ENCODE measurements around the gene NUDT22. TPM values are rescaled to one million over a fixed set of nuclear protein-coding genes. Genes with fewer than 3 reads are reported as not detected.

NUDT22 gene
- total and polyA plus RNA-seq, 11 donors, result 63.7 to 93.0 (median 70.3) TPM

DNA sequence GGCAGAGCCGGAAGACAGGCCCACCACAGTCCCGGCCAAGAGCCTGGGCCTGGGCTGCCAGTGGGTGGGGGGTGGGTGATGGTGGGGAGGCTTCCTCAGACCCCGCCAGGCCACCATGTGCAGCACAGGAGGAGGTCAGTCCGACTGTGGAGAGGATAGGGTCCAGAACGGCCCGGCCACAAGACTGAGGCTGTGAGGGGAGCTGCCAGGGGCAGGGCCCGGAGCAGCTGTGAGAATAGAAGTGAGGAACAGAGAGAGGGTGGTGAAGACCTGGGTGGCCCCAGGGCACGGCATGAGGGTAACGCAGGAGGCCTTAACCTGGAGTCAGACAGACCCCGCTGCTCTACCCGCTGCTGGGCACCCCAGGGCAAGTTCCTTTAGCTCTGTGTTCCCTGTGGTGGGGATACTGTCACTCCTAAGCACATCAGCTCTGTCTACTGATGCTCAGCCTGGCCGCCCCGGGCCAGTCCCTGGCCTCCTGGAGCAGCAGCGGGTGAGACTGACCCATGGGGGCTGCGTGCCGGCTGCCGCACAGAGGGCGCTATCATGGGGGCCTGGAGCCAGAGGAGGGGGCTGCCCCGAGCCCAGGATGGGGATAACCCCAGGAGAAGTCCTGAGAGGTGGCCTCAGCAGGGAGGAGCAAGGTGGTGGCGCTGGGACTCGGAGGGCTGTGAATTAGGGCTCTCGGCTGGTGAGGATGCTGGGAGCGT lies 17.8 kb upstream of the NUDT22 start:
- intact Hi-C loops (cut with DNase I), result no loop called here
- H3K9me3 ChIP-seq, result no peaks in the 10 kb centered on the region
- ATAC-seq, result peak in 1 of 4 donors; percentile 3
- H3K36me3 ChIP-seq, result peaks cover 0 to 65% (median 17%) of the 10 kb centered on the region in 9 donors
- 70 to 79% (median 78%) methylated on average over 14 to 23 of the region's 23 CpGs for WGBS, 4 donors
- H3K27me3 ChIP-seq, result no peaks in the 10 kb centered on the region
- peaks cover 0 to 47% (median 27%) of the 10 kb centered on the region in 12 donors for H3K4me1 ChIP-seq
- DNase-seq, result peak in 2 of 5 donors; percentile 23 to 71
- peak overlapping the region; percentile 33 to 98 (median 86) for H3K27ac ChIP-seq
- peak overlapping the region in 11 of 12 donors; percentile 14 to 75 (median 52) for H3K4me3 ChIP-seq
- TF ChIP-seq, protein P1, sequence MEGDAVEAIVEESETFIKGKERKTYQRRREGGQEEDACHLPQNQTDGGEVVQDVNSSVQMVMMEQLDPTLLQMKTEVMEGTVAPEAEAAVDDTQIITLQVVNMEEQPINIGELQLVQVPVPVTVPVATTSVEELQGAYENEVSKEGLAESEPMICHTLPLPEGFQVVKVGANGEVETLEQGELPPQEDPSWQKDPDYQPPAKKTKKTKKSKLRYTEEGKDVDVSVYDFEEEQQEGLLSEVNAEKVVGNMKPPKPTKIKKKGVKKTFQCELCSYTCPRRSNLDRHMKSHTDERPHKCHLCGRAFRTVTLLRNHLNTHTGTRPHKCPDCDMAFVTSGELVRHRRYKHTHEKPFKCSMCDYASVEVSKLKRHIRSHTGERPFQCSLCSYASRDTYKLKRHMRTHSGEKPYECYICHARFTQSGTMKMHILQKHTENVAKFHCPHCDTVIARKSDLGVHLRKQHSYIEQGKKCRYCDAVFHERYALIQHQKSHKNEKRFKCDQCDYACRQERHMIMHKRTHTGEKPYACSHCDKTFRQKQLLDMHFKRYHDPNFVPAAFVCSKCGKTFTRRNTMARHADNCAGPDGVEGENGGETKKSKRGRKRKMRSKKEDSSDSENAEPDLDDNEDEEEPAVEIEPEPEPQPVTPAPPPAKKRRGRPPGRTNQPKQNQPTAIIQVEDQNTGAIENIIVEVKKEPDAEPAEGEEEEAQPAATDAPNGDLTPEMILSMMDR (IDR thresholded peaks at IDR 0.05), result no peak
- TF ChIP-seq POLR2A (IDR thresholded peaks at IDR 0.05), result no peak

DNA sequence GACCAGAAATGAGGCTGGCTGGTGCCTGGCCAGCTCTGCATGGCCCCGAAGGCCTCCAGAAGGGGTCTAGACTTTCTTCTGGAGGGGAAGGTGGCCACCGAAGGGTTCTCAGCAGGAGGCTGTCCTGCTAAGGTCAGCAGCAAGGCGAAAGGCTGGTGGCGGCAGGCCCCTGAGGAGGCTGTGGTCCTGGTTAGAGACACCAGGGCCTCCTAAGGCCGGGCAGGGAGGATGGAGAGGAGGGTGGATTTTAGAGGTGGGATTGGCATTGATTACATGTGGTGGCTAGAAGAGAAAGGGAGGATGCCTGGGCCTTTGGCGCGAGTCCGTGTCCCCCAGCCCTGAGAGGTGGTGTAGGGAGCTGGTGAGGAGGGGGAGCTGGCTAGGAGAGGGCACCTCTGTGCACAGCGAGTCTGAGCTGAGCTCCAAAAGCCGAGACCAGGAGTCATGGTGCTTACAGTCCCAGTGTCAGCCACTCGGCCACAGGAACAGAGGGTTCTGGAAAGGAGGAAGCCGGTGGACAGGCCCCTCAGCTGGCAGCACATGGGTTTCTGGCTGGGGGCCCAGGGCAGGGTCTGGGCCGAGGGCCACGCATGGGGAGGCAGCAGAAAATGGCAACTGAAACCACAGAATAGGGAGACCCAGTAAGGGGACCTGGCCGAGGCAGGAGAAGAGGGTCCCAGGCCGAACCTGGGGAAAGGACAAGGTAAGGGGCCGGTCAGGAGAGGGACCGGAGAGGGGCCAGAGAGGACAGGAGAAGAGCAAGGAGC lies 17.1 kb upstream of the NUDT22 start:
- peak overlapping the region in 7 of 12 donors; percentile 9 to 98 (median 88) for H3K27ac ChIP-seq
- peak in 2 of 5 donors; percentile 24 to 59 for DNase-seq

DNA sequence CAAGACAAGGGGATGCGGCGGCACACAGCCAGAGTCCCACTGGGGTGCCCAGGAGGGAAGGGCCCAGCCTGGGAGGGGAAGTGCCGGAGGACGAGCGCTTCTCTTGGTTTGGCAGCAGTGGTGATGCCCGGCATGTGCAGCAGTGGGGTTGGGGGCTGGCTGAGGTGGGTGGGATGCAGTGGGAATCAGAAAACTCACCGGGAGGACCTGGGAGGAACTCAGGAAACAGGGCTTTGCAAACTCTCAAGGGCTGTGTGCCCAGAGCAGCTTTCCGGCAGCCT lies 16.6 kb upstream of the NUDT22 start:
- H3K36me3 ChIP-seq, result peaks cover 0 to 63% (median 6%) of the 10 kb centered on the region in 9 donors
- H3K27me3 ChIP-seq, result no peaks in the 10 kb centered on the region
- intact Hi-C loops (cut with DNase I), result no loop called here
- no peak for ATAC-seq
- H3K9me3 ChIP-seq, result no peaks in the 10 kb centered on the region
- TF ChIP-seq POLR2A (IDR thresholded peaks at IDR 0.05), result no peak
- TF ChIP-seq, protein P1 (IDR thresholded peaks at IDR 0.05), result no peak
- no peak overlapping the region for H3K4me3 ChIP-seq
- H3K4me1 ChIP-seq, result peaks cover 0 to 39% (median 22%) of the 10 kb centered on the region in 12 donors
- 85 to 93% (median 87%) methylated on average over 8 of the region's 8 CpGs for WGBS, 4 donors
- no peak overlapping the region for H3K27ac ChIP-seq
- peak in 1 of 5 donors; percentile 31 for DNase-seq

More for the DNA sequence above, 17.1 kb upstream of the NUDT22 start:
- TF ChIP-seq POLR2A (IDR thresholded peaks at IDR 0.05), result no peak
- TF ChIP-seq, protein P1 (IDR thresholded peaks at IDR 0.05), result no peak
- Histone ChIP-seq H3K9me3 (no peaks in the 10 kb centered on the region), H3K4me3 (peak overlapping the region in 1 of 12 donors; percentile 75), H3K27me3 (no peaks in the 10 kb centered on the region), H3K36me3 (peaks cover 0 to 63% (median 10%) of the 10 kb centered on the region in 9 donors), H3K4me1 (peaks cover 0 to 44% (median 26%) of the 10 kb centered on the region in 12 donors)
- 84 to 87% (median 85%) methylated on average over 15 to 18 of the region's 18 CpGs for WGBS, 4 donors
- no peak for ATAC-seq
- intact Hi-C loops (cut with DNase I), result no loop called here

All from heart left ventricle (tissue), 16 donors.